Erythroblast (primary cell): Measurements from ENCODE around the gene SLC31A1.

Source experiments
- DNase-seq, 2 experiments: peaks; one replicate each; lab custom pipeline; 2025; lab: John Stamatoyannopoulos, UW
- GATA1 ChIP-seq: IDR thresholded peaks from 2 replicates; pipeline ENCODE4 v1.6.1; 2011; ENCODE audit warnings: low read depth, mild to moderate bottlenecking, control low read depth, low read length, moderate library complexity
- POLR2A ChIP-seq: IDR thresholded peaks from 2 replicates; pipeline ENCODE4 v1.6.1; 2011; ENCODE audit warnings: mild to moderate bottlenecking, low read length

SLC31A1 gene

DNA sequence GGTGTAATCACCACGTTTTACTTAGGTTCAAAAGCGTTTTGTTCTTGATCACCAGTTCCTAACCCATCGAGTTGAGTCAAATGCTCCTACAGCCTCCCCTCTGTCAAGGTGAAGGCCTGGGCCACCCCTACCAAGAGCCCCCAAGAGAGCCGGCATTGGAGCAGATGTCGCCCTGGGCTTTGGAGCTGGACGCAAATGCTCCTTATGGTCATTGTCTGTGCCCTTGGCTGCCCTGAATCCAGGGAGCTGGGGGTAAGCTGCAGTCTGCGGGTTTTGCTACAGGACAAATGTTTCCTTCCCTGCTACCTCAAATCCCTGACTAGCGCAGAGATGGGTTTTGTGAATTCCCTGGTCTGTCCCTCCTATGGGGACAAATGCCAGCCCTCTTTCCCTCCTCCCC is 77.0 kb downstream of the SLC31A1 start:
- DNase-seq, result no peak
- TF ChIP-seq GATA1, result no peak
- TF ChIP-seq POLR2A, result no peak

DNA sequence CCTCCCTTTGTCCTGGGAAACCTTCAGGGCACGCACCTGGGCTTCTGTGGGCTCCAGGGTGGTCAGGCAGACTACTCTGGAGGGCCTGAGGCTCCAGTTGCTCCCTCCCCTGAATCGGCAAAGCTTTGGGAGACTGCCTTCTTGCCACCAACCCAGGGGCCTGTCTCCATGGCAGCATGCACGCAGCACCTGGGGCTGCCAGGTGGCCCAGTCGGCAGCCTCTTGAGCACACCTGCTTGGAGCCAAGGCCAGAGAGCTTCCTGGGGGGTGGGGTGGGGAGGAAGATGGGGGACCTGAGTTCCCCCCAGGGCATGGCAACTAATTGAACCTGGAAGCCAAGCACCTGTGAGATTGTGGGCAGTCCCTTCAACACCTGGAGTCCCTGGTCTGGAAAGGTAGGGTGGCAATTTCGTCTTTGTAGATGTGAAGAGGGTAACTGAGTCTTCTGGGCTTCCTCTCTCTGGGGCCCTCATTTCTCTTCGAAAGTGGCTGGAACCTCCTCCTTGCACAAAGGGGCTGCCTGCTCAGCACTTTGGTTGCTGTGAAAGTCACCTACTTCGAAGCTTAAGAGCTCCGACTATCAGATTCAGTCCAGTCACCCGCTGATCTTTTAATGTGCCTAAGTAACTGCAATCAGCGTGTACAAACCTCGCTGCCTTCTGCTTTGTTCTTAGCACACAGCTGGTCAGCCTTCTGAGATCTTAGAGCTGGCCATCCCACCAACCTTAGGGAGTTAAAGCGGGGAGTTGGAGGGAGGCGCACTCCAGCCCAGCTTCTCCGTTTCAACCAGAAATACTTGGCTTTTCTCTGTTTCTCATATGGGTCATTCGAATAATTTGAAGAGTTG is 77.8 kb downstream of the SLC31A1 start:
- TF ChIP-seq GATA1 (no peak), POLR2A (no peak)
- DNase-seq, result no peak

DNA sequence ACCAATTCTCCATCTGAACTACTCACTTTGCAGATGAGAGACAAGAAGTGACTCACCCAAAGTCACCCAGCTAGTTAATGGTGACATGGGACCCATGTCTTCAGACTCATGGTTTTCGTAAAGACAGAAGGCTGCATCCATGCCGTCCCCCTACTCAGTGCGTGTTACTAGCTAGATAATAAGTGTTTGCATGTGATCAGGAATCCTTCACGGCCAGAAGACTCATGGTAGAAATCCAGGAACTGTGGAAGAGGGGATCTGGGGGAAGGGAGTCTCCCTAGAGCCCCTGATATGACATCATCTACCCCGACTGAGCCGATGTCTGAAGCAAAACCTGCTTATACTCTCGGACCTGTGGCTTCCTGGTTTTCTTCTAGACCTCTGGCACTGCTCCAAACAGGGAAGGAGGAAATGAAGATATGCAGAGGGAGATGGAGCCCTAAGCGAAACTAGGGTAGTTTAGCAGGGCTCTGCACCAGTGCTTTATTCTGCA is 78.5 kb downstream of the SLC31A1 start:
- no peak for TF ChIP-seq GATA1
- peak in 1 of 2 experiments; percentile 26 for DNase-seq

DNA sequence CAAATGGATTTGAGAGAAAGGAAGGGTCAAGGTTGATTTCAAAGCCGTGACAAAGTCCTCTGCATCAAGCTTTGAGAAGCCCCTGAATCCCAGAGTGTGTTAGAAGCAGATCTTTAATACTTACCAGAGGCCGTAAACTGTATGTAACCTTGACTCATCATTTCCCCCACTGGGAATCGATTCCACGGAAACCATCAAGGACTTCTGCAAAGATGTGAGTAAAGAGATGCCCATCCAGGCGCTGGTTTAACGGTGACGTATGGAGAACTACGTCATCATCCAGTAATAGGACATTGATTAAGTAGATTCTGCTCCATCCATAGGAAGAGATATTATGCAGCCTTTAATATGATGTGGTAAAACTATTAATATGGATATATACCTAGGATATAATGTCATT is 80.2 kb downstream of the SLC31A1 start:
- TF ChIP-seq POLR2A, result no peak
- no peak for TF ChIP-seq GATA1
- DNase-seq, result no peak

DNA sequence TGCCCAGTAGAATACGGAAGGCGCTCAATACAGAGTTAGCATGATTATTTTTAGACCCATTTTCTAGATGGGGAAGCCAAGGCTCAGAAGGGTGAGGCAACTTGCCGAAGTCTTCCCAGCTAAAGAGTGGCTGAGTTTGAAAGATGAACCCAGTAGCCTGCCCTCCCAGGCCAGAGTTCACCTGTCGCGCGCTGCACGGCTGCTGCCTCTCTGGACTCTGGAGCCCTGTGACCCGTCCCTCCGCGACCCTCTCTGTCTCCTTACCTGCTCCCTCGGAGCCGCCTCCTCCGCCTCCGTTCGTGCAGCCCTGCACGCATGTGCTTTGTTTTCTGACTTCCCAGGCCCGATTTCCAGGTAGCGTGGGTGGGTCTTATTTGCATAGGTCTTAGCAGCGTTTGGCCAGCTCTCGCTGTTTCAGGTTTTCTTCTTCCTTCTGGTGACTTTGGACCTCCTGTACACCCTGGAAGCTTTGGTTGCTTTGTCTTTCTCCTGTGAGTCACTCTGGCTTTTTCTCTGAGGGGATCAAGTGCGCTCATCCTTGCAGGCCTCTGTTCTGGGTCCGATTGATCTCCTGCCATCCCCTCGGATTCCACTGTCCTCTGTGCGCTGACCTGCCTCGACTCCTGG is 81.6 kb downstream of the SLC31A1 start, which contains the start of gene RNF183:
RNF183 (minus strand) TSS at position 585 of the 627 bp plus-strand sequence. CDS start 5,192 bp downstream, outside the sequence.
- no peak for DNase-seq
- TF ChIP-seq POLR2A, result no peak
- no peak for TF ChIP-seq GATA1

DNA sequence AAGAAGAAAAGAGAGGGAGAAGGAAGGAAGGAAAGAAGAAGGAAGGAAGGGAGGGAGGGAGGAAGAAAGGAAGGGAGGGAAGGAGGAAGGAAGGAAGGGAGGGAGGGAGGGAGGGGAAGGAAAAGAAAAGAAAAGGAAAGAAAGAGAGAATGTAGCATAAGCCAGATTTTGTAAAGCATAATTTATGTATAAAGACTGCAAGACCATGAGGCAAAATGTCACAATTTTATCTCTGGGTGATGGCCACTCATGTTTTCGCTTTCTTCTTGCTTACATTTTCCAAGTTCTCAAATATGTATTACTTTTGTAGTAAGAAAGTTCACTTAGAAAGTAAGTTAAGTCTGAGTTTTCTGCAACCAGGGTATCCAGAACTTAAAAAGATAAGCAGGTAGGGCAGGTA is 85.2 kb downstream of the SLC31A1 start:
- DNase-seq, result no peak
- TF ChIP-seq POLR2A (no peak), GATA1 (no peak)

DNA sequence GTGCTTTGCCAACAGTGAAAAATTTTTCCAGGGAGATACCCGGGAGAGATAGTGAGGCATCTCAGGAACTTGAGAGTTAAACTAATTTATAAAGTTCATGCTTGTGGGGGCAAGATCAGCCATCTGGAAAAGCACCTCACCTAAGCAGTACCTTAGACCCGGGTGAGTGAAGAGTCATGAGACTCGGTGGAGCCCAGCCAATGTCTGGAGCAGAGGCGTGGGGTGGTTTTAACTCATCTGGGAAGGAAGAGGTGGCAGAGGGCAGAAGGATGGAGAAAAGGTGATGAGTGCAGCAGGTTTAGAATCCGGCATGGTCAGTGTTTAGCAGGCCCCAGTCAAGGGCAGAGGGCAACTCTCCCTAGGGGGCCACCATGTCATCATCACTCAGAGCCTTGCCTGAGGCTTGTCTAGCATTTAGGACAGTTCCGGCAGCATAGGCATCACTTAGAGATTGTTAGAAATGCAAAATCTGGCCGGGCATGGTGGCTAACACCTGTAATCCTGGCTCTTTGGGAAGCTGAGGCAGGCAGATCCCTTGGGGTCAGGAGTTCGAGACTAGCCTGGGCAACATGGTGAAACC is 86.1 kb downstream of the SLC31A1 start:
- no peak for DNase-seq
- TF ChIP-seq GATA1 (no peak), POLR2A (no peak)

DNA sequence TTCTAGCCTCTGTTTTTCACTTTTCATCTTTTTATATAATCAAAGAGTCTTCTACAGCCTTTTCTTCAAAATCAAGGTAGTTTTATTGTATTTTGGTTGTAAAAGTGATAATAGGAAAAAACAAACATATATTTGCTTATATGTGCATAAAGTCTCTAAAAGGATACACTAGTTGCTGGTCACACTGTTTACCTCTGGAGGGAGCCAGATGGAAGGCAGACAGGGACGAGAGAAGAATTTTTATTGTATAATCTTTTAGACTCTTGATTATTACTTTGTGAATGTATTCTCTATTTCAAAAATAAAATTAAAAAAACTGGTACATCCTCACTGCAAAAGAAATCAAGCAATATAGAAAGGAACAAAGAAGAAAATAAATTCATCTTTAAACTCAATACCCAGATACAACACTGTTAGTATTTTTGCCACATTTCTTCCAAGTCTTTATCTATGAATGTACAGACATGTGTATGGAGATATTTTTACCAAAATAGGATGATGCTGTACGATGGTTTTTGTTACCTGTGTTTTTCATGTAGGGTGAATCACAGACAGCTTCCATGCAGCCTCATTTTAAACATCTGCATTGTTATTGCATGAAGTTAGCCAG is 88.0 kb downstream of the SLC31A1 start:
- DNase-seq, result peak; percentile 61 to 76
- TF ChIP-seq GATA1 (no peak), POLR2A (no peak)

DNA sequence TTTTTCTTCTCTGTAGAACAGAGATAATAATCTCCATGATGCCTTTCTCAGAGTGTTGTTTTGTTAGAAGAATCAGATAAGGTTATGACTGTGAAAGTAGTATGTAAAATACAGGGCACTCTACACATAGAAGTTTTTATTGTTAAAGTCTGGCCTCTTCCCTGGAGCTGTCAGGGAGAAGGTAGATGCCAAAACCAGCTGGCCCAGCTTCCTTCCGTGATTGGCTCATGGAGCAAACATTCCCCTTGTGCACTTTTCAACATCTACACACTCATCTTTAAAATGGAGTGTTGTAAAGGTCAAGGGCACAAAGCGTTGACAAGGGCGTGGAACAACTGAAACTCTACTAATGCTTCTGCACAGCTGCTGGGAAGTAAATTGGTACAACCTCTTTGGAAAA is 89.2 kb downstream of the SLC31A1 start:
- TF ChIP-seq GATA1, result no peak
- DNase-seq, result no peak

DNA sequence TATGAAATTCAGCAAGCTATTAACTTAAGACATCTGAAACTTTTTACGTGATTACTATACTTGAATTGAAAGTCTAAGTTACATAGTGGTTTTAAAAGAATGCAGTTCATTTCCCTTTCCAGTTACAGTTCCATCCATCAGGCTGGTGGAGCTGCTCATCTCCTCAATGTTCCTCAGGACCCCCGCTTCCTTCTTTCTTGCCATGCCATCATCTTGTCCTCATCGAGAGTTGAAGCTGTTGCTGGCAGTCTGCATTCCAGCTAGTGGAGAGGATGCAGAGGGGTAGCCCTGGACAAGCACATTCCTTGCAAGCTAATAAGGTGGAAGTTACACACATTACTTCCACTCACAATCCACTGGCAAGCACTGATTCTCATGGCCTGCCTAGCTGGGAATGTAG is 90.6 kb downstream of the SLC31A1 start:
- TF ChIP-seq POLR2A (no peak), GATA1 (no peak)
- DNase-seq, result no peak

DNA sequence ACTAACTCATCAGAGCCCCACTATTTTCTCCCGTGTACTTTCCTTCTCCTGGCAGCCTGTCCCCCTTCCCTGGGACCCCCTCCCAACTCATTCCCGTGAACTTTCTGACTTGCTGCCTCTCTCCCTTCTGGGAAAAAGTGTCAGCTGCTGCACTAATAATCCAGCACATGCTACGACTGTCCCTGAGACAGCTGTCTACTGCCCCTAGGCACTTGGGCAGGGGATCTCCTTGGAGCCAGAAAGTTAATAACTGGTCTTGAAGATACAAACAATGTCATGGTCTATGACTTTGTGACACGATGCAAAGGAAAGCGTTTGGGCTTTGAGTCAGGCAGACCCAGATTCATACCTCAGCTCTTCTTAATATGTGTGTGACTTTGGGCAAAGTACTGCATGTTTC is 91.9 kb downstream of the SLC31A1 start:
- no peak for TF ChIP-seq GATA1
- no peak for TF ChIP-seq POLR2A
- DNase-seq, result no peak
